MM.1S (cell line): ENCODE results near the gene DCLK1.

Experiments used
- DNase-seq: peaks from one replicate; pipeline ENCODE4 v3.0.0-alpha.2; 2015
- H2AFZ ChIP-seq: fragments of 300-600 bp; sonication (generic); 2 replicates; pipeline ENCODE4 v1.6.0; 2016; ENCODE audit warnings: antibody characterized with exemption, low read length
- H3F3A ChIP-seq: fragments of 300-600 bp; sonication (generic); 2 replicates; pipeline ENCODE4 v1.6.1; 2016; ENCODE audit warnings: mild to moderate bottlenecking, antibody characterized with exemption, low read length, moderate library complexity, mixed read lengths; ENCODE audit not compliant: insufficient read depth
- H3K27ac ChIP-seq: fragments of 300-600 bp; sonication (generic); 2 replicates; pipeline ENCODE4 v1.5.1; 2016; ENCODE audit warnings: mild to moderate bottlenecking, low read length
- H3K27me3 ChIP-seq: fragments of 300-600 bp; sonication (generic); replicated peaks from 2 replicates; pipeline ENCODE4 v1.6.0; 2016; ENCODE audit warnings: low read length; ENCODE audit not compliant: insufficient read depth
- H3K36me3 ChIP-seq: fragments of 300-600 bp; sonication (generic); replicated peaks from 2 replicates; pipeline ENCODE4 v1.6.1; 2016; ENCODE audit warnings: mild to moderate bottlenecking, low read length, mixed read lengths; ENCODE audit not compliant: insufficient read depth
- H3K4me1 ChIP-seq: fragments of 300-600 bp; sonication (generic); 2 replicates; pipeline ENCODE4 v1.6.1; 2016; ENCODE audit warnings: low read length, mixed read lengths
- H3K4me2 ChIP-seq: fragments of 300-600 bp; sonication (generic); 2 replicates; pipeline ENCODE4 v1.6.0; 2016; ENCODE audit warnings: low read depth, low read length
- H3K4me3 ChIP-seq: fragments of 300-600 bp; sonication (generic); 2 replicates; pipeline ENCODE4 v1.5.1; 2016; ENCODE audit warnings: low read length, mixed read lengths
- H3K79me2 ChIP-seq: fragments of 300-600 bp; sonication (generic); 2 replicates; pipeline ENCODE4 v1.6.1; 2016; ENCODE audit warnings: mixed run types, low read length, mixed read lengths
- H3K9ac ChIP-seq: fragments of 300-600 bp; sonication (generic); 2 replicates; pipeline ENCODE4 v1.6.1; 2016; ENCODE audit warnings: low read length, mixed read lengths
- H3K9me2 ChIP-seq: fragments of 300-600 bp; sonication (generic); replicated peaks from 2 replicates; pipeline ENCODE4 v1.6.1; 2016; ENCODE audit warnings: mild to moderate bottlenecking, low read length, mixed read lengths; ENCODE audit not compliant: insufficient read depth
- H3K9me3 ChIP-seq: fragments of 300-600 bp; sonication (generic); replicated peaks from 2 replicates; pipeline ENCODE4 v1.6.1; 2016; ENCODE audit warnings: mild to moderate bottlenecking, low read length, mixed read lengths; ENCODE audit not compliant: insufficient read depth
- H4K20me1 ChIP-seq: fragments of 300-600 bp; sonication (generic); 2 replicates; pipeline ENCODE4 v1.6.1; 2016; ENCODE audit warnings: mild to moderate bottlenecking, low read length, moderate library complexity, mixed read lengths; ENCODE audit not compliant: insufficient read depth
- CTCF ChIP-seq: fragments of 300-600 bp; sonication (generic); IDR thresholded peaks from 2 replicates; pipeline ENCODE4 v1.5.1; 2016; ENCODE audit warnings: antibody characterized with exemption, low read length, mixed read lengths
- EZH2 ChIP-seq: fragments of 300-600 bp; sonication (generic); optimal IDR thresholded peaks from 2 replicates; pipeline ENCODE3; 2017; ENCODE audit warnings: low read depth, mild to moderate bottlenecking, antibody characterized with exemption, low read length, mixed read lengths
- EZH2phosphoT487 ChIP-seq: fragments of 300-600 bp; sonication (generic); IDR thresholded peaks from 2 replicates; pipeline ENCODE4 v1.6.1; 2018; ENCODE audit warnings: antibody characterized with exemption, low read length

The DCLK1 gene

GRCh38 chr13:36154567-36155291 is 23.5 kb upstream of the DCLK1 start:
- Histone ChIP-seq H3K27ac (no peak overlapping the region), H3K9ac (no peak overlapping the region), H3K27me3 (no peaks in the 10 kb centered on the region), H3K9me2 (no peaks in the 10 kb centered on the region), H3K4me2 (no peak overlapping the region), H3K79me2 (no peaks in the 10 kb centered on the region), H3K36me3 (no peaks in the 10 kb centered on the region), H3F3A (no peaks in the 10 kb centered on the region), H3K9me3 (no peaks in the 10 kb centered on the region), H2AFZ (no peak overlapping the region), H4K20me1 (no peaks in the 10 kb centered on the region), H3K4me3 (no peak overlapping the region), H3K4me1 (no peaks in the 10 kb centered on the region)
- TF ChIP-seq EZH2phosphoT487 (no peak), EZH2 (no peak), CTCF (no peak)
- no peak for DNase-seq

DNA sequence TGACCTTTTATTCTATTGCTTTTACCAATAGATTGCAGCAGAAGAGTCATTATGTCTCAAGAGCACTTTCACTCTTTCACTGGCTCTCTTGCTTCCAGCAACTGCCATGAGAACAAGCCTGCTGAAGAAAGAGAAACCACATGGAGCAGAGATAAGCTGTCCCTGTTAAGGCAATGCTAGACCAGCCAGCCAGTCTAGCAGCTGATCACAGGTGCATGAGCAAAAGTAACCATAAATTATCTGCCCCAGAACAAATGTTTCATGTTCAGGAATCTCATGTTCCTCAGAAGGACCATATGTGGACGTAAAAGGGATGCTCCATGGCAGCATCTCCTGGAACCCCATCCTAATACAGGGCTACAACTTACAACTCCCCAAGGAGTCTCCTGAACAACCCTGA is 20.4 kb upstream of the DCLK1 start:
- DNase-seq: no peak
- Histone ChIP-seq H3K36me3 (no peaks in the 10 kb centered on the region), H3K27me3 (no peaks in the 10 kb centered on the region), H3K9me2 (no peaks in the 10 kb centered on the region), H3K4me2 (no peak overlapping the region), H3K4me3 (no peak overlapping the region), H3K9me3 (no peaks in the 10 kb centered on the region), H3K4me1 (no peaks in the 10 kb centered on the region), H3F3A (no peaks in the 10 kb centered on the region), H2AFZ (no peak overlapping the region), H3K27ac (no peak overlapping the region), H3K79me2 (no peaks in the 10 kb centered on the region), H4K20me1 (no peaks in the 10 kb centered on the region), H3K9ac (no peak overlapping the region)
- no peak for TF ChIP-seq EZH2
- TF ChIP-seq CTCF: no peak
- no peak for TF ChIP-seq EZH2phosphoT487

GRCh38 chr13:36148446-36148845 is 17.3 kb upstream of the DCLK1 start:
- Histone ChIP-seq H3K79me2 (no peaks in the 10 kb centered on the region), H3K4me3 (no peak overlapping the region), H3K36me3 (no peaks in the 10 kb centered on the region), H3K27me3 (no peaks in the 10 kb centered on the region), H2AFZ (no peak overlapping the region), H3K9ac (no peak overlapping the region), H4K20me1 (no peaks in the 10 kb centered on the region), H3K4me2 (no peak overlapping the region), H3K9me2 (no peaks in the 10 kb centered on the region), H3K4me1 (no peaks in the 10 kb centered on the region), H3K27ac (no peak overlapping the region), H3K9me3 (no peaks in the 10 kb centered on the region), H3F3A (no peaks in the 10 kb centered on the region)
- DNase-seq: no peak
- TF ChIP-seq CTCF: no peak
- TF ChIP-seq EZH2phosphoT487: no peak
- no peak for TF ChIP-seq EZH2
